Endothelial cell (in vitro differentiated cells): ENCODE measurements around the gene MGST1. TPM values are rescaled to one million over a fixed set of nuclear protein-coding genes. Genes with fewer than 3 reads are reported as not detected.

Experiments
- DNase-seq: peaks from one replicate; pipeline ENCODE4 v3.0.0; 2021; ENCODE audit warnings: low spot score
- H3K27ac Mint-ChIP-seq: one replicate; pipeline ENCODE4 v1.8.0; 2021; ENCODE audit warnings: mixed read lengths, inconsistent platforms; ENCODE audit not compliant: unreplicated experiment
- H3K27me3 Mint-ChIP-seq: one replicate; pipeline ENCODE4 v1.8.0; 2021; ENCODE audit warnings: mild to moderate bottlenecking, moderate library complexity, mixed read lengths, inconsistent platforms; ENCODE audit not compliant: unreplicated experiment
- H3K36me3 Mint-ChIP-seq: one replicate; pipeline ENCODE4 v1.8.0; 2021; ENCODE audit warnings: mild to moderate bottlenecking, low read depth, mixed read lengths, inconsistent platforms; ENCODE audit not compliant: unreplicated experiment
- H3K4me1 Mint-ChIP-seq: one replicate; pipeline ENCODE4 v1.8.0; 2021; ENCODE audit warnings: mild to moderate bottlenecking, mixed read lengths, inconsistent platforms; ENCODE audit not compliant: unreplicated experiment
- H3K4me3 Mint-ChIP-seq: one replicate; pipeline ENCODE4 v1.8.0; 2021; ENCODE audit warnings: mild to moderate bottlenecking, mixed read lengths, inconsistent platforms; ENCODE audit not compliant: unreplicated experiment
- H3K9me3 Mint-ChIP-seq: one replicate; pipeline ENCODE4 v1.8.0; 2021; ENCODE audit warnings: mixed read lengths, inconsistent platforms; ENCODE audit not compliant: unreplicated experiment
- total RNA-seq: library from RNA; stranded (reverse); fragmentation: NEBNext Ultra II Directional; extraction: Animal tissue kit (Norgen Biotek cat#: 25700); gene quantifications from one replicate; pipeline ENCODE4 v1.2.1, GENCODE V29; 2021; ENCODE audit not compliant: unreplicated experiment
- TF ChIP-seq, protein P1 (sequence below): fragments of 200-600 bp; sonication (generic); IDR thresholded peaks from one replicate; pipeline ENCODE4 v1.5.0; 2021; ENCODE audit warnings: antibody characterized with exemption; ENCODE audit not compliant: unreplicated experiment

The MGST1 gene
- total RNA-seq, 1 donor from 2014 or later: 55.9 TPM

DNA sequence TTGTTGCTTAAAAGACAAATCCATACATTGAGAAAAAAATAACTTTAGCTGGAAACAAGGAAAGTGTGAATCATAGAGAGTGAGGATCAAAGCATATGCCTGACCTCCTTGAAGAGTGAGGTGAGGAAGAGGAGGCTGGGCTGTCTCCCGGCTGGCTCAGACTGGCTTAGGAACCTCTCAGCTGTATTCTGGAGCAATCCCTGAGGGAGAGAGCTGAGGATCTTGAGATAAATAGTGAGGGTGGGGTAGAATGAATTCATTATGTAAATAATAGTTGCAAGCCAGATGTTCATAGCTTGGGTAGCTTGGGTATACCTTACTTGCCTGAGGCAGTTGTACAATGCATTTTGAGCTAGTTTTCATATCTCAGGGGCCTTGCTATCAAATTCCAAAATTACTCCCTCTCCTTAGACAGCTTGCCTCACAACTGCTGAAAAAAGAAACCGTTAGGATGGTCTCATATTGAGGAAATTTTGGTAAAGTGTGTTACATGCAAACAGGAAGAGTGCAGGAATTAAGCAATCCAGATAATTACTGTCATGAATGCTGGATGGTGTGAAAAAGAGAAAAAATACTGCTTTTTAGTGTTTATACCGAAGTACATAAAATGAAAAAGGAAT lies 39.5 kb upstream of the MGST1 start:
- no peak for DNase-seq
- H3K36me3 Mint-ChIP-seq: peaks cover 8% of the 10 kb centered on the region
- H3K27me3 Mint-ChIP-seq: no peaks in the 10 kb centered on the region
- TF ChIP-seq, protein P1, sequence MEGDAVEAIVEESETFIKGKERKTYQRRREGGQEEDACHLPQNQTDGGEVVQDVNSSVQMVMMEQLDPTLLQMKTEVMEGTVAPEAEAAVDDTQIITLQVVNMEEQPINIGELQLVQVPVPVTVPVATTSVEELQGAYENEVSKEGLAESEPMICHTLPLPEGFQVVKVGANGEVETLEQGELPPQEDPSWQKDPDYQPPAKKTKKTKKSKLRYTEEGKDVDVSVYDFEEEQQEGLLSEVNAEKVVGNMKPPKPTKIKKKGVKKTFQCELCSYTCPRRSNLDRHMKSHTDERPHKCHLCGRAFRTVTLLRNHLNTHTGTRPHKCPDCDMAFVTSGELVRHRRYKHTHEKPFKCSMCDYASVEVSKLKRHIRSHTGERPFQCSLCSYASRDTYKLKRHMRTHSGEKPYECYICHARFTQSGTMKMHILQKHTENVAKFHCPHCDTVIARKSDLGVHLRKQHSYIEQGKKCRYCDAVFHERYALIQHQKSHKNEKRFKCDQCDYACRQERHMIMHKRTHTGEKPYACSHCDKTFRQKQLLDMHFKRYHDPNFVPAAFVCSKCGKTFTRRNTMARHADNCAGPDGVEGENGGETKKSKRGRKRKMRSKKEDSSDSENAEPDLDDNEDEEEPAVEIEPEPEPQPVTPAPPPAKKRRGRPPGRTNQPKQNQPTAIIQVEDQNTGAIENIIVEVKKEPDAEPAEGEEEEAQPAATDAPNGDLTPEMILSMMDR: no peak
- H3K4me1 Mint-ChIP-seq: no peaks in the 10 kb centered on the region
- H3K27ac Mint-ChIP-seq: no peak overlapping the region
- no peak overlapping the region for H3K4me3 Mint-ChIP-seq
- no peaks in the 10 kb centered on the region for H3K9me3 Mint-ChIP-seq

DNA sequence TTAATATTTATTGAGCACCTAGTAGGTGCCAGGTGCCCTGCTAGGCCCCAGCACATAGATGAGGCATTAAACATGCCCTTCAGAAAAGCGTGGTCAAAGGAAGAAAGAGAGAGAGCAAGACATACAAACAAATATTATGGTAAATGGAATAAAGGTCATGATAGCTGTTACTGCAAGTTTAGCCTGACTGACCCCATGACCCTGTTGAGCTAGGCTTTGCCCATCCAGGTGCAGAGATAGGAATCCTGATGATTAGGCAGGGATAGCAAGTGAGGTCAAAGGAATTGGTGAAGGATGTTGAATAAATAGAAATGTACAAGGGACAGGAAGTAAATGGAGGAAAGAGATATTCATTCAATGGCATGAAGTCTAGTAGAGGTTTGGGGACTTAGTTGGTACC lies 36.5 kb upstream of the MGST1 start:
- no peaks in the 10 kb centered on the region for H3K4me1 Mint-ChIP-seq
- no peaks in the 10 kb centered on the region for H3K27me3 Mint-ChIP-seq
- H3K27ac Mint-ChIP-seq: no peak overlapping the region
- TF ChIP-seq, protein P1: no peak
- no peak for DNase-seq
- no peak overlapping the region for H3K4me3 Mint-ChIP-seq
- H3K9me3 Mint-ChIP-seq: no peaks in the 10 kb centered on the region
- peaks cover 8% of the 10 kb centered on the region for H3K36me3 Mint-ChIP-seq

DNA sequence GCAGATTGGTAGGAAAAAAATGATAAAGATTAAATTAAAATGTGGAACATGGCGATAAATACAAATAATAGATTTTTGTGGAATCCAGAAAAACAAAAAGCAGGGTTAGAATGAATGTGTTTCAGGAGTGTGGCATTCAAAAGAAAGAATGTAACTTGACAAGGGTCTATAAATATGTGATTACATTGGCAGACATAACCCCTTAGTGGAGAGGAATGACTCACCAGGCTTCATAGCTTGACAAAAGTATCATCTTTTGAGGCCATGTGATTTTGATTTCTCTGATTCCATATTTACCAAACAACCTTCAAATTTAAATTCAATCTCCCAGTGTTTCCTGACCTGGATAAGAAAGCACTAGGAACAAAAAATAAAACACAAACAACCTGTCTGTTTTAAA lies 24.4 kb upstream of the MGST1 start:
- H3K9me3 Mint-ChIP-seq: no peaks in the 10 kb centered on the region
- H3K4me1 Mint-ChIP-seq: no peaks in the 10 kb centered on the region
- H3K27me3 Mint-ChIP-seq: no peaks in the 10 kb centered on the region
- DNase-seq: no peak
- no peak overlapping the region for H3K27ac Mint-ChIP-seq
- H3K4me3 Mint-ChIP-seq: no peak overlapping the region
- H3K36me3 Mint-ChIP-seq: no peaks in the 10 kb centered on the region
- TF ChIP-seq, protein P1: no peak

DNA sequence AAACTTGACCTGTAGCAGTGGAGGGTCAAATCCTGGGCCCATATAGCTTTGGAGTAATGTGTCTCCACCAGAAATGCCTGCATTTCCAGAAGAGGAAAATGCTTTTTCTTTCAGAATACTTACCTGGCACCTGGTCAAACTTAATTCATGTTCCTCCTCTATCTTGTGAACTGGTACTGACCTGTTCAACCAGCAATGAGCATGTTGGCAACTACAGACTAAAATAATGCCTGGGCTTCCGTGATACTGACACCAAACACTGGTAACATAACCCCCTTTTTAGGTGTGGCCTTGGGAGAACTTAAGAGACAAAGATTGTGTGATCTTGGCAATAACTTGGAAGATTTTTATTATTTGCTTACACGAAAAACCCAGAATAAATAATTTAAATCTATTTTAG lies 23.8 kb upstream of the MGST1 start:
- H3K4me1 Mint-ChIP-seq: no peaks in the 10 kb centered on the region
- DNase-seq: no peak
- H3K27me3 Mint-ChIP-seq: no peaks in the 10 kb centered on the region
- TF ChIP-seq, protein P1: no peak
- H3K9me3 Mint-ChIP-seq: no peaks in the 10 kb centered on the region
- no peaks in the 10 kb centered on the region for H3K36me3 Mint-ChIP-seq
- H3K27ac Mint-ChIP-seq: no peak overlapping the region
- no peak overlapping the region for H3K4me3 Mint-ChIP-seq

- no peak for DNase-seq
- no peaks in the 10 kb centered on the region for H3K36me3 Mint-ChIP-seq
- TF ChIP-seq, protein P1: no peak
- no peaks in the 10 kb centered on the region for H3K27me3 Mint-ChIP-seq
- no peak overlapping the region for H3K27ac Mint-ChIP-seq
- H3K4me3 Mint-ChIP-seq: no peak overlapping the region
- H3K9me3 Mint-ChIP-seq: no peaks in the 10 kb centered on the region
- no peaks in the 10 kb centered on the region for H3K4me1 Mint-ChIP-seq
Measured at GRCh38 chr12:16324272-16324671, 23.2 kb upstream of the MGST1 start.
